ENCODE results near the gene DCTD.

DNA sequence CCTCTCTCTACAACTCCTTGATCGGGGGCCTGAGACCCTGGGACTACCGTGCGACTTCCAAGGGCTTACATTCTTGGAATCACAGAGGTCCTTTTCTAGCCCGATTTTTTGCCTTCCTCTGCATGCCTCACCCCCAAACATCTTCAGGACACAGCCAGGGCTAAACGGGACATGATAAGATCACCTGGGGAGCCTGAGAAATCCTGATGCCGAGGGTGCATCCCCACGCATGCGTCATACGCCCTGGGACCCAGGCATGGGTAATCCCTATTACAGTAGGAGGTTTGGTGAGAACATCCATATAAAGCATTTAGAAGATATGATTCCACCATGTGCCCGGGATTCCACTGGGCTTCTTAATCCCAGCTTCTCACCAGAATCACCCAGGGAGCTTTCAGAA, 77.1 kb downstream of the DCTD start:
- TF ChIP-seq EP300 (IDR thresholded peaks at IDR 0.05) (no peak), POLR2AphosphoS5 (IDR thresholded peaks at IDR 0.05) (no peak)

Measured in stomach (tissue), 4 donors.